Keratinocyte (primary cell): ENCODE measurements around the gene CXXC5. TPM values are rescaled to one million over a fixed set of nuclear protein-coding genes. Genes with fewer than 3 reads are reported as not detected.

Experiments
- DNase-seq: peaks from one replicate; pipeline ENCODE4 v3.0.0-alpha.2; 2011; ENCODE audit warnings: low read depth, missing footprints, low spot score
- FAIRE-seq: peaks from 2 replicates; lab custom pipeline; 2011; peaks lifted over from hg19 to GRCh38; lab: Jason Lieb, UNC
- H2AFZ ChIP-seq: 2 replicates; pipeline ENCODE4 v1.6.0; 2012; ENCODE audit warnings: low read length, control low read depth, inconsistent platforms; ENCODE audit not compliant: control insufficient read depth
- H3K27ac ChIP-seq: 2 replicates; pipeline ENCODE4 v1.5.1; 2011; ENCODE audit warnings: low read length; ENCODE audit not compliant: control insufficient read depth, insufficient read depth
- H3K27me3 ChIP-seq: 3 replicates; pipeline ENCODE4 v1.6.0; 2011; ENCODE audit warnings: low read length; ENCODE audit not compliant: control insufficient read depth, insufficient read depth; ENCODE audit errors: extremely low read depth
- H3K36me3 ChIP-seq, 2 experiments: 2 replicates in 1 of 2; 3 replicates in 1 of 2; pipeline ENCODE4 v1.5.1; 2011; ENCODE audit warnings: low read length in 2 of 2, mild to moderate bottlenecking in 1 of 2; ENCODE audit not compliant: control insufficient read depth in 2 of 2, insufficient read depth in 2 of 2; ENCODE audit errors: extremely low read depth in 1 of 2
- H3K4me1 ChIP-seq: 3 replicates; pipeline ENCODE4 v1.5.1; 2011; ENCODE audit warnings: low read length; ENCODE audit not compliant: control insufficient read depth, insufficient read depth; ENCODE audit errors: extremely low read depth
- H3K4me2 ChIP-seq: 3 replicates; pipeline ENCODE4 v1.6.0; 2011; ENCODE audit warnings: low read depth, low read length; ENCODE audit not compliant: control insufficient read depth, insufficient read depth; ENCODE audit errors: extremely low read depth
- H3K4me3 ChIP-seq, 3 experiments: fragments of 200-600 bp in 1 of 3; sonication (generic) in 1 of 3; 2 replicates in 2 of 3; 3 replicates in 1 of 3; pipeline ENCODE4 v1.5.1; 2011 to 2016; ENCODE audit warnings: low read length in 3 of 3, mild to moderate bottlenecking in 3 of 3, control low read depth in 2 of 3, inconsistent platforms in 1 of 3, low read depth in 1 of 3, mixed read lengths in 1 of 3, mixed run types in 1 of 3, moderate library complexity in 1 of 3; ENCODE audit not compliant: control insufficient read depth in 2 of 3, insufficient read depth in 2 of 3; ENCODE audit errors: extremely low read depth in 1 of 3
- H3K79me2 ChIP-seq: 2 replicates; pipeline ENCODE4 v1.6.0; 2012; ENCODE audit warnings: low read length; ENCODE audit not compliant: control insufficient read depth, insufficient read depth
- H3K9ac ChIP-seq: 3 replicates; pipeline ENCODE4 v1.6.0; 2011; ENCODE audit warnings: low read length; ENCODE audit not compliant: control insufficient read depth, insufficient read depth; ENCODE audit errors: extremely low read depth
- H3K9me1 ChIP-seq: 3 replicates; pipeline ENCODE4 v1.6.0; 2011; ENCODE audit warnings: low read length; ENCODE audit not compliant: control insufficient read depth, insufficient read depth; ENCODE audit errors: extremely low read depth
- H3K9me3 ChIP-seq: 2 replicates; pipeline ENCODE4 v1.5.1; 2012; ENCODE audit warnings: low read depth, low read length; ENCODE audit not compliant: control insufficient read depth
- H4K20me1 ChIP-seq: 3 replicates; pipeline ENCODE4 v1.6.0; 2011; ENCODE audit warnings: low read length; ENCODE audit not compliant: control insufficient read depth, insufficient read depth; ENCODE audit errors: extremely low read depth
- CTCF ChIP-seq, 3 experiments: IDR thresholded peaks in 1 of 3; conservative IDR thresholded peaks in 1 of 3; optimal IDR thresholded peaks in 1 of 3; 2 replicates in 2 of 3; 3 replicates in 1 of 3; pipeline versions ENCODE3 to v1.5.1; 2011; ENCODE audit warnings: low read length in 3 of 3, mild to moderate bottlenecking in 3 of 3, moderate library complexity in 2 of 3, control low read depth in 1 of 3, inconsistent platforms in 1 of 3; ENCODE audit not compliant: insufficient read depth in 2 of 3; ENCODE audit errors: extremely low read depth in 1 of 3
- EZH2 ChIP-seq: IDR thresholded peaks from one replicate; pipeline ENCODE4 v1.6.1; 2012; ENCODE audit warnings: inconsistent platforms, mild to moderate bottlenecking, low read length, moderate library complexity
- dilution Hi-C: fragments of 300-500 bp; cut with MboI; formaldehyde crosslinking; loops from one replicate; pipeline ENCODE4 v1.7.0; 2020; ENCODE audit warnings: low sequenced_read_pairs; ENCODE audit not compliant: extremely low pct_ligation_motif_present
- polyA plus RNA-seq, 5 experiments: library from polyadenylated mRNA; depleted of rRNA in 3 of 5; stranded (reverse) in 3 of 5; stranded (forward) in 1 of 5; unstranded in 1 of 5; fragments of >200 nt; gene quantifications; 1 replicate in 1 of 5; 2 replicates in 3 of 5; 3 replicates in 1 of 5; pipeline versions ENCODE4 v1.2.1 to v1.2.3, GENCODE V29; 2011 to 2012; ENCODE audit warnings: missing spikeins in 2 of 5, low read depth in 1 of 5, low replicate concordance in 1 of 5

Gene CXXC5
- polyA plus RNA-seq, 1 donor (not counting 4 experiments of a cell fraction or from before 2014, with no cell fraction given) = 1.0 TPM

- H3K27me3 ChIP-seq = peaks cover 11% of the 10 kb centered on the region
- H3K36me3 ChIP-seq = no peaks in the 10 kb centered on the region
- no peak overlapping the region for H3K27ac ChIP-seq
- H2AFZ ChIP-seq = no peak overlapping the region
- no peak for FAIRE-seq
- H3K4me3 ChIP-seq = no peak overlapping the region
- no peaks in the 10 kb centered on the region for H3K9me3 ChIP-seq
- no peaks in the 10 kb centered on the region for H3K9me1 ChIP-seq
- dilution Hi-C loops = no loop called here
- no peak overlapping the region for H3K9ac ChIP-seq
- TF ChIP-seq CTCF (optimal IDR thresholded peaks at IDR 0.05 in 1 of 3, IDR thresholded peaks at IDR 0.05 in 1 of 3, conservative IDR thresholded peaks at IDR 0.05 in 1 of 3; ENCODE audit: extremely low read depth in 1 of 3, insufficient read depth in 2 of 3, low read length in 3 of 3) = no peak
- no peak for TF ChIP-seq EZH2
- H3K79me2 ChIP-seq = no peaks in the 10 kb centered on the region
- H3K4me1 ChIP-seq = peaks cover 5% of the 10 kb centered on the region
- DNase-seq = no peak
- no peak overlapping the region for H3K4me2 ChIP-seq
- no peaks in the 10 kb centered on the region for H4K20me1 ChIP-seq
Measured at GRCh38 chr5:139642213-139642612, 5.9 kb upstream of the CXXC5 start.

DNA sequence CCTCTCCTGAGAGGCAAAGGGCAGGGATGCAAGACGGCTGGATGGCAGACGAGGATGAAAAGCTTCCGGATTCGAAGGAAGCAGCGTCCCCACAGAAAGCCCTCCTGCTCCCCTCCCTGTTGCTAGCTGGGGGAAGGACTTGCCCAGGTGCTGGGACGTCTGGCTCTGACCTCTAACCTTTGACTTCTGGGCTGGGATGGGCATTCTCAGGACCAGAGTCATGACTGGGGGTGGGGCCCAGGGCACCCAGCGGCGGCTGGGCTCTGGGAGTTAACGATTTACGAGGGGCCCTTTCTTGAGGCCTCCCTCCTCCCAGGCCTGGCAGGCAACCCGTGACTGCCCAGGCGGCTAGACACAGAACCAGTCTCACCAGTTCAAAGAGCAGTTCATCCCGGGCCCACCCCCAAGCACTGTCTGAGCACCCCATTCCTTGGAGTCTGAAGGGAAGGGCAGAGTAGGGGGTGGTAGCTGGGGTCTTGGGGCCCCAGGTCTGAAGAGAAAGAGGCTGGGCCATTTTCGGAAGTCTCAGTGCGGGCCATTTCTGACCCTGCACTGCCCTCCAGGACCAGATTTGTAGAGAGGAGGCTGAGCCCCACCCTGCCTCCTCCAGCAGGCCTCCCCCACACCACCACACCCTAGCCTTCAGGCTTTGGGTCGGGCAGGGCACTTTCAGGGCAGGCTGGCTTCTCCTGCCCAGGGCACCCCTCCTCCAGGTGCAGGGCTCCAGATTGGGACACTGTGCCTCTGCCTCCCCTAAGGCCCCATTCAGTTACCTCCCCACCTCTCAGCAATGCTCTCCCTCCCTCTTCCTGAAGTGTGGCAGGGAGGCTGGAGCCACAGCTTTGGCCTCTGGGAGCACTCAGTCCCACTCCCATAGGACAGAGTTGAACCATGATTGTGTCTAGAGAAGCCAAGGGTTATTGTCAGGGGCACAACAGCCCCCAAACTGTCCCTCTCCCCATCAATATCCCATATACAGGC is 5.0 kb upstream of the CXXC5 start:
- Histone ChIP-seq H3K79me2 (no peaks in the 10 kb centered on the region), H3K36me3 (no peaks in the 10 kb centered on the region), H3K4me2 (no peak overlapping the region), H3K4me1 (no peaks in the 10 kb centered on the region), H3K9me1 (no peaks in the 10 kb centered on the region), H3K27ac (no peak overlapping the region), H3K9ac (no peak overlapping the region), H4K20me1 (no peaks in the 10 kb centered on the region), H3K27me3 (peaks cover 19% of the 10 kb centered on the region), H3K4me3 (no peak overlapping the region), H2AFZ (no peak overlapping the region), H3K9me3 (no peaks in the 10 kb centered on the region)
- TF ChIP-seq EZH2 = no peak
- no peak for TF ChIP-seq CTCF (optimal IDR thresholded peaks at IDR 0.05 in 1 of 3, IDR thresholded peaks at IDR 0.05 in 1 of 3, conservative IDR thresholded peaks at IDR 0.05 in 1 of 3; ENCODE audit: extremely low read depth in 1 of 3, insufficient read depth in 2 of 3, low read length in 3 of 3)
- dilution Hi-C loops = no loop called here
- no peak for FAIRE-seq
- no peak for DNase-seq
